HG02970 (cell line): ENCODE results near the gene TXK.

Experiments used
- ATAC-seq: cut with Tn5 transposase; IDR thresholded peaks from one replicate; pipeline ENCODE4 v1.9.1; 2021; ENCODE audit warnings: mild to moderate bottlenecking, moderate library complexity, moderate number of reproducible peaks; ENCODE audit not compliant: unreplicated experiment, low FRiP score

The TXK gene

DNA sequence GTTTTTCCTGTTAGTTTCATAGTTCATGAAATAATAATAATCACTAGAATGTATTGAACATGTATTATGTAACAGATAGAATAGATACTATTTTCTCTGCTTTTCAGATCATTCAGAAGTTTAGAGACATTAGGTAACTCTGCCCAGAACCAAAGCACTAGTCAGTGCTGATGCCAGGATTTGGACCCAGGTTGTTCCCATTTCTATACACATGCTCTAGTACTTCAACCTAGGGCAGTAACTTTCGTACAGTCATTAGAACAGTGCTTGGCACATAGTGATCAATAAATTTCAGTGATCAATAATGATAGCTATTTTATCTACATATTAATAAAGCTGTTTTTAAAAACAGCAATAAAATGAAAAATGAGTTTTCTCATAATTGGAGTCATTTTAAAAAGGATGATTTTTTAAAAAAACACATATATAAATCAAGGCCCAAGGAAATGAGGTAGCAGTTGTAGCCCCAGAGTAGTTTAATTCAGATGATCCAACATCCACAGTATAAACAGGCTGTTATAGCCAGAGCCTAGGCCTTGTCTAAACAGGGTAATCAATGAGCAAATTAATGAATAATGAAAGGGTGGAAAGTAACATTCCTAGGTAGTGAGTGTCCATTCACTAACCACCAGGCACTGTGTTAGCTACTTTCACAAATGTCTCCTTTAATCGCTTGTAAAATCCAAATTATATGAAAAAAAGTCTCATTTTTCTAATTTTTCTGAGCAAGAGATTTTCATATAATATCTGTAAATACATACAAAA lies 25.6 kb downstream of the TXK start:
- ATAC-seq = no peak

DNA sequence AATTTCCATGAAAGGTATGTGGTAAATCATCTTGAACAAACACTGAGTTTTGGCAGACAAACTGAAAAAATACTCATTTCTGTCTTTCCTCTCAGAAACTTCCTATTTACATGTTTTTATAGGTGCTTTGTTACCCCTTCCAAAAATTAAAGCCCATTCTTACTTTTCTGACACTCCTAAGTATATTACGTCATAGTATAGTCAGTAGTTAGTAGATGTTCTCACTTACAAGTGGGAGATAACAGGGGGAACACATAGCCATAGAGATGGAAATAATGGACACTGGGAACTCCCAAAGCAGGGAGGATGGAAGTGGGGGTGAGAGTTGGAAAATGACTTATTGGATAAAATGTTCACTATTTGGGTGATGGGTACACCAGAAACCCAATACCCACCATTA lies 28.8 kb downstream of the TXK start:
- no peak for ATAC-seq

DNA sequence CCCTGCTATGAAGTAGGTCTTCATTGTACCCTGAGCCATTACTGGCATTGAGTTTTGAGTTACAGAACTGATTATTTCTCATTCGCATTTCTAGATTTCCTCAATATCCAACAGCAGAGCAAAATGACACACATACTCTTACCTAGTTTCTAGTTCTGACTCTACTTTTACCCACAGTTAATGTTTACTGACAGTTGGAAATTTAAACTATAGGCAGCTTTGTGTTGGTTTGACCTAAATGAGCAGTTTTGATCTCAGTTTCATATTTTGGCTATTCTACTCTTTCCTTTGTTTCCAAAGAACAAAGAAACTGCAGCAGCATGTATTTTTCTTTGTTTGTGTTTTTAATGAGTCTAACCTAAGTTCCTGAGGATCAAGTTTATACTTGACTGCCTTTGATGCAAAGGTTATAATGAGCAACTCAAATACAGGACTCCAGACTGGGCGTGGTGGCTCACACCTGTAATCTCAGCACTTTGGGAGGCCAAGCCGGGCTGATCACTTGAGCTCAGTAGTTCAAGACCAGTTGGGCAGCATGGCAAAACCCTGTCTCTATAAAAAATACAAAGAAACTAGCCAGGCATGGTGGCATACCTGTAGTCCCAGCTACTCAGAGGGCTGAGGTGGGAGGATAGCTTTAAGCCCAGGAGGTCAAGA lies 30.4 kb downstream of the TXK start:
- no peak for ATAC-seq

DNA sequence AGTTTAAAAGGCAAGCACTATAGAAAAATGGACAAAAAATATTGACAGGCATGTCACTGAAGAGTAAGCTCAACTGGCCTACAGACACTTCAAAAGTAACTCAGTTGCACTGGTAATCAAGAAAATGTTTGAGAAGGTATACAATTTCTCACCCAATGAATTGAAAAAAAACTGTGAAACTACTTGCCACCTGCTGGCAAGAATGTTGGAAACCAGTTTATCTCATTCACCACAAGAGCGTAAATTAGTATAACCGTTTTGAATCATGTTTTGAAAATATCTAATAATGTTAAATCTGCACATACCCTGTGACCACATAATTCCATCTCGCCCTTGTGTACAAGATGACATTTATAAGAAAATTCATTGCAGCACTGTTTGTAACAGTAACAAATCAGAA lies 31.7 kb downstream of the TXK start:
- no peak for ATAC-seq

DNA sequence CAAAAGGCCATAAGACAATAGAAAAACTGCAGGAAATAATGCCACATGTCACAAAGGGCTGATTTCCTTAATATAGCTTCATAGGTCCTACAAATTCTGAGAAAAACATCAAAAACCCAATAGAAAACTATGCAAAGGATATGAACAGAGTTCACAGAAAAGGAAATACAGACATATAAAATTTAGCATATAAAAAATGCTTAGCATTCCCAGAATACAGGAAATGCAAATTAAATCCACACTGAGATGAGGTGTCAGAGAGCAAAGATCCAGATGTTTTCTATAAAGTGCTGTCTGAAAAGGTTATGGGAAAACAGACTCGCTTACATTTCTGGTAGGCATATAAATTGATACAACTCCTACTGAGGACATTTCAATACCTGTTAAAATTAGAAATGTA lies 33.8 kb downstream of the TXK start:
- no peak for ATAC-seq

DNA sequence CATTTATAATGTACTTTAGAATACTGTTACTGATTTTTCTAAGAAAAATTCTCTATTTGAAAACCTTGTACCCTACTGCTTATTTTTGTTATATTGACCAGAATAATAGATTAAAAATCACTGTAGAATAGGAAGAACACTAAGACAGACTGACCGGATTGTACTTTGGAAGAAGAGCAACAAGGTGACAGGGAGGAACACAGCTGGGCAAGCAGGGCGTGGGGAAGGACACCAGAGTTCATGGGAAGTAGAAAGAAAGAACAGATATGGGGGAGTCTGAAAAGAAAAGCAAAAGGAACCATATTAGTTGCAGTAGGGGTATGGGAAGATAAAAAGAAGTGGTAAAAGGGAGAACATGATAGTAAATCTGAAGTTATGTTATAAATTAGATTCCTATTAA lies 38.6 kb downstream of the TXK start:
- ATAC-seq = no peak

DNA sequence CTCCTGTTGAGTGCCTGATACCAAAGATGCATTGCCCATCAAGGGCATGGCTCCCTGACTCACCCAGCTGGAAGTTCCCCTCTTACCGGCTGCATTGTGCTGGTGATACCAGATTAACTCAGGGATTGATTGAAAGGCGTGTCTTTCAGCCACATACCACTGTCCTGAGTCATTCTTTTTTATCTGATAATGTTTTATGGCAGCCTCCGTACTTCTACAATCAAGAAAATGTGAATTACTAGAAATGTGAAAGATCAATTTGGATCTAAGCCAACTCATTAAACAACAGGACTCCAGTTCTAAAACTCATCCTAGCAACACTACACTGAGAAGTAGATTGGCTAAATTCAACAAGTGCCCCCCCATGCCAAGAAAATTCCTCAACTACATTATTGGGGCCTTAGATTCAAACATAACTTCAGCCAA lies 40.0 kb downstream of the TXK start:
- no peak for ATAC-seq

DNA sequence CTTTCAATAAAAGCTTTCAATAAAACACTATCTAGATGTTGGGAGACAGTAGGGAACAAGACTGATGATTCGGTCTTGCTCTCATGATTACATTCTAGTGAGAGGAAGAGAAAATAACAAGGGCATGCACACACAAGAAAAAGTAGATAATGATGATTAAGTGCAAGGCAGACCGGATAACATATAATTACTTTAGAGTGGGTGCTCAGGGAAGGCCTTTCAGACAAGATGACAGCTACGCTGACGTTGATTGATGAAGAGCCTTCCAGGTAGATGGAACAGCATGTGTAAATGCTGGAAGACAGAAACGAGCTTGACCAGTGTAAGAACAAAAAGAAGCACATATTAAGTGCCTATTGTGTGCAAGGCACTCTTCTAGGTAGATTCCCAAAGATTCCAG lies 43.4 kb downstream of the TXK start:
- no peak for ATAC-seq

DNA sequence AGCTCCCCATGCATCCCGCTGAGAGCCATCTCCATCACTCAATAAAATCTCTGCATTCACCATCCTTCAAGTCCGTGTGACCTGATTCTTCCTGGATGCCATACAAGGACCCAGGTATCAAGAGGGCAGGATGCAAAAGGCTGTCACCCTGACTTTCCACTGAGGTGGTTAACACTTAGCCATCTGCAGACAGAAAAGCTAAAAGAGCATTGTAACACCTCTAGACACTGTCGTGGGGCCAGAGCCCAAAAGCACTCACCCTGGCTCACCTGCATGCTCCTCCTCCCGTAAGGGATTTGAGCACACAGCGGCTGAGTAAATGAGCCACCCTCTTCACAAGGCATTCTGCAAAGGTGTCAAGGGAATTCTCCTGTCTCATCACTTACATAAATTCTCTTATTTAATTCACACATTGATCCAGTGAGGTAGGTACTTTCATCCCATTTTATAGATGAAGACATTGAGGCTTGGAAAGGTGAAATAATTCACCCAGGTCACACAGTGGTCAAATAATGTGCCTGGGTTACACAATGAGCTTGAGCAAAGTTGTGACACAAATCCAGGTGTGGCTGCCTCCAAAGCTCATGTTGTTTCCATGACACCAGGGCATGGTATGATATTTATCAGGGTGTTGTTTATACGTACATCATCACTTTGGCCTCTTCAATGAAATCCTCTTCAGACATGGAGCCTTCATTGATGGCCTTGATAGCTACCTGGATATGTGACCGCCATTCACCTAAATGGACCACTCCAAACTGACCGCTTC lies 48.0 kb downstream of the TXK start:
- ATAC-seq = no peak

DNA sequence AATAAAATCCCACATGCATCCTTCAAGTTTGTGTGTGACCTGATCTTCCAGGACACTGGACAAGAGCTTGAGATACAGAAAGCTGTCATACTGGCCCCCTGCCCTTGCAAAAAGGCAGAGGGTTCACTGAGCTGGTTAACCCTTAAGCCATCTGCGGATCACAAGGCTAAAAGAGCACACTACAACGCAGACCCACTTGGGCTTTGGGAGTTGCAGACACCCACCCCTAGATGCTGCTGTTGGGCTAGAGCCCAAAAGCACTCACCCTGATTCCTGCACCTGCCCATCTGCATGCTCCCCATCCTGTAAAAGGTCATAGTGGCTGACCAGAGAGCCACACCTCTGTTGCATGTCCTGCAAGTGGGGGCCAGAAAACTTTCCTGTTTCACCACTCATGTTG lies 51.1 kb downstream of the TXK start:
- no peak for ATAC-seq

DNA sequence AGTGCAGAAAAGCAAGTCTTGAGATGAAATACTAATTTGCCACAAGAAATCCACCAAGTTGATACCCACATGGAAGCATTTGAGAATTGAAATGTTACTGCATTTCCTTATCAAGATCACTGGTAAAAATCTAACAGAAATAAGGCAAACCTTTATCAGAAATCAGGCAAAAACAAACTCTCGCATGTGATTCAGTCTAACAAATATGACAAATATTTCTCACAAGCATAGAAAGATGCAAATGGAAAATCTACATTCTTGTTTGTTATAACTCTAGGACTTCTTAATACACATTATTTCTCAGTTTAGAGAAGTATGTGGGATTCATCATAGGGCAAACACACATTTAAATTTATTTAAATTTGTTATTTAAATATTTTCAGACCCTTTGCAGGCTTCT lies 52.9 kb downstream of the TXK start:
- no peak for ATAC-seq

DNA sequence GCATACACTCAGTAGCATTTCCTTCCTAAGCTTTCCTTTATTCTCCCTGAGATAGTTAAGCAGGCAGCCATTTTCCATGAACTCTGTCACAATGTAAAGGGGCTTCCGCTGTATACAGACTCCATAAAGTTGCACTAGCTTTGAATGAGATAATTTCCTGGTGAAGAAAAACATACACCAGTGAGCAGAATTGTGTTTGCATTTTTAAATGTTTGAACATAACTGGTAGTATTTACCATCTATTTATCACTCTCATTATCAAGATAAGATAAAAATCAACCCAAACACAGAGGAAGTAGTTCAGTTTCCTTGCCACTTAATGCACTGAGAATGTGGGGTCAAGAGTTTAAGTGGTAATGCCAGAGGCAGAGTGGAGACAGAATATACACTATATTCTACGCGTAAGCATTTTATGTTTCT lies 54.1 kb downstream of the TXK start:
- ATAC-seq = no peak

DNA sequence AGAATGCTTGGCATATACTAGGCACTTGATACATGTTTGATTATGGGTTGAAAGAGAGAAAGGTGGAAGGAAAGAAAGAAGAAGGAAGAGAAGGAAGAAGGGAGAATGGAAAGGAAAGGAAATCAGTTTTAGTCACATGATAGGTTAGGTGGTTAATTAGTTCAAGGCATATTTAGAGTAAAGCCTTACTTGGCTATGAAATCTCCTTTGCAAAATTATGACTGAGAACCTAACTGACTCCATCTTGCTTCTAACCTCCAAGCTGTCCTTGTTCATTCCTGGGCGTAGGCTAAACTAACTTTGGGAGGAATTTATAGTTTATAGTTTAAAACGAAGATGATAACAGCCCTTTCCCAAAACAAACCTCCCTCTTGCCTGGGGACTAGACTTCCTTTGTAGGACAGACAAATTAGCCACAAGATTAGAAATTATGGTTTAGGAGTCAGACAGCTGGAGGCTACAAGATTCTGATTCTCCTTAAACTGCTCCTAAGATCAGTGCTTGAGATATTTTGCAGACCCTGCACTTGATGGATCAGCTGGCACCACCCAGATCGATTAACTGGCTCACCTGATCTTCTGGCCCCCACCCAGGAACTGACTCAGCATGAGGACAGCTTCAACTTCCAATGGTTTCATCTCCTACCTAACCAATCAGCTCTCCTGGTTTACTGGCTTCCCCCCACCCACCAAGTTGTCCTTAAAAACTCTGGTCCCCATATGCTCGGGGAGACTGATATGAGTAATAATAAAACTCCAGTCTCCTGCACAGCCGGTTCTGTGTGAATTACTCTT lies 55.0 kb downstream of the TXK start:
- ATAC-seq = no peak

DNA sequence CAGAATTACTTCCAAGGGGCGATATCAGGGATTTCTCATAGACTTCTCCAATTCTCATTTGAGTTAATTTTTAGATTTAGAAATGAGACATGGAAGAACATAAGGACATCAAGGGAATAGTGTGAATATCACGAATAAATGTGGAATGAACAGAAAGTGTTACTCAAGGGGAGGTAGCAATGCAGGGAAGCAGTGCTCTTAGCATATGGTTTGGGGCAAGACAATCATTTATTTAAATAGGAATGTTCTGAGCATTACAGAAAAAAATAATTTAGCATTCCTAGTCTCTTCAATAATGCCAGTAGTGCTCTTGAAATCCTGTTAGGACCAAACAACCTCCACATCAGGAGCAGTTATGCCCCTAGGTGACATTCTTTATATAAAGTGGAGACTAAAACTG lies 55.6 kb downstream of the TXK start:
- no peak for ATAC-seq

DNA sequence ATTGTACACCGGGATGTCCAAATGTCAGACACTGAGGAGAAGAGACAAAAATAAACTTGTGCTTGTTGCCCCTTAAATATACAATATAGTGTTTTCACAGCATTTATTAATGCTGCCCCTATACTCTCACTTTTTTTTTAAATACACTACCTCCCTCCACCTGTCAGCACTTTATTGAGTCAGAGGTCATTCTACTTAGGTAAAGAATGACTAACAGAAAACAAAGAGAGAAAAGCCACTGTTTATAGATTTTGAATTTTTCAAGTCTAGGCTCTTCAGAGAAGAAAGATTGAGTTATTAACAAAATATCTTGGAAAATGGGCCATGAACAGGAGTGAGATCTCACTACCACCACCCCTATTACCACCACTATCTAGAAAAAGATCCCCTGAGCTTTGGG lies 59.4 kb downstream of the TXK start:
- no peak for ATAC-seq

DNA sequence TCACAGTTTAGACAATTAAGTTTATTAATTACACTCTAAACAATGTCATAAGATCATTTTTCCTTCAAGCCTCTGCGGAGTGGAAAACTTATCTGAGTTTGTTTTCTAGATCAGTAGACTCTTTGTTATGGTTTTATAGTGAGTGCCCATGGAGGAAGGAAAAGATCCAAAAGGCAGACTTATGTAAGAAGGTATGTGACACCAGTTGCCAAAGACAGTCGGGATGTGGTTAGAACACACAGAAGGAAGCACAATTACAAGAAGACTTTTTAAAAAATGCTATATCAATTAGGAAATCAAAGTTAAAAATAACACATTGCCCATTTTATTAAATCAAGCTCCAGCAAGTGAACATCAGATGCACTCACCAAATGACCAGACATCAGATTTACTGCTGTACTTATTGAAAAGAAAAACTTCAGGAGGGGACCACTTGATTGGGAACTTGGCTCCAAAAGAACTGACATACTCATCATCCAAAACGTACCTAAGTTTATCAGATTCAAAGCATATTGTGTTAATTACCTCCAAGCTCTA lies 60.4 kb downstream of the TXK start:
- no peak for ATAC-seq

DNA sequence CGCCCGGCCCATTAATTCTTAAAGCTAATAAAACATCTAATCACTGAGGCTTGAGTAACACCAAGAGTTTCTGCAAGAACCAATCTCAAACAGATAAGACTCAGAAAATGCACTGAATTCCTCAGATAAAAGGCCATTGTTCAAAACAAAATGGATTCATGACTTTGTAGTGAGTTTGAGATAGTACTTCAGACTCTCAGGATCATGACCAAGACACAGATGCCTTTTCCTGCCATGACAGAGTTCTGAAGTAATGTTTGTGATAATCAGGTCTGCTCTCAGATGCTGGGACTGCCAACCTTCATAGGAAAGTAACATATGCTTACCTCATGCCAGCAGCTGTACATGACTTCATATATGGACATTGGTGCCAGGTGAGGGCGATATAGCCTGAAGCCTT lies 62.9 kb downstream of the TXK start:
- no peak for ATAC-seq

DNA sequence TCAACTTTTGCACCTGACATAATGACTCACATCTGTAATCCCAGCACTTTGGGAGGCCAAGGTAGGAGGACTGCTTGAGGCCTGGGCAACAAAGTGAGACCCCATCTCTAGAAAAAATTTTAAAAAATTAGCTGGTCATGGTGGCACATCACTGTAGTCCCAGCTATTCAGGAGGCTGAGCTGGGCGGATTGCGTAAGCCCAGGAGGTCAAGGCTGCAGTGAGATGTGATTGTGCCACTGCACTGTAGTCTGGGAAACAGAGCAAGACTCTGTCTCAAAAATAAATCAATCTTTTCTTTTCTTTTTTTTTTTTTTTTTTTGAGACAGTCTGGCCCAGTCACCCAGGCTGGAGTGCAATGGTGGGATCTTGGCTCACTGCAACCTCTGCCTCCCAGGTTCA lies 65.0 kb downstream of the TXK start:
- no peak for ATAC-seq

DNA sequence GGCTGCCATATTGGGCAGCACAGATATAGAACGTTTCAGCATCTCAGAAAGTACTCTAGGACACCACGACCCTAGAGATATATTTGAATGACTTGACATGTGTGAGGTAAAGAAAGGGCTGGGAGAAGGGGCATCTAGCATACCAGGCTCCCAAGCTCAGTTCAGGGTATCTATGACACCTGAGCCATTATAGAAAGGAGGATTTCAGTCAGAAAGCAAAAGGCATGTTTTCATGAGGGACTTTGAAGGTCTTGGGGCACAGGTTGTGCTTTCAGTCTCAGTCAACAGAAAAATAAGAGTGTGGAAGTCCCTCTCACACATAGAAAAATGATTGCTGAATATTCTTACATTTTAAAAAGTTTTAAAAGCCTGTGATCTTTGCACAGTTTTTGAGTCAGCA lies 65.9 kb downstream of the TXK start:
- ATAC-seq = no peak

DNA sequence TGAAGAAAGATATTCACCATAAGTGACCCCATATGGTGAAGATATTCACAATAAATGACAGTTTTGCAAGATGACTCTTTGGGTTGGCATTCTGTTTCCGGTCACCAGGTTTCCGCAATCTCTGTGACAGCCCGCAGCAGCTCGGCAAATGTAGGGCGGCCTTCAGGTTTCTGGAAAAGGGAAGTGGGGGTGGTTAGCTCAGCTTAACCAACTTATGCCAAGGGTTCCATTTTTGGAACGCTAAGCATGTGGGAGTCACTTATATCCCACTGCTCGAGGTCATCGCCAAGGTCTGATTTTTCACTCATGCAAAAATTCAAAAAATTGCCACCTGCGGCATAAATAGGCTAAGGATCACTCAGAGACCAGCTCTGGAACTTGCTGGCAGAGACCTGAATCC lies 66.5 kb downstream of the TXK start:
- ATAC-seq = no peak
